Kidney epithelial cell (primary cell): ENCODE data around the gene SEC14L1. TPM values are rescaled to one million over a fixed set of nuclear protein-coding genes. Genes with fewer than 3 reads are reported as not detected.
"Not testable (repeated sequence)": the region's sequence is repeated elsewhere in the genome, so short reads cannot be mapped to it uniquely, and the experiment has no call there.

ENCODE experiments used
- DNase-seq: peaks from one replicate; pipeline ENCODE4 v3.0.0-alpha.2; 2010; ENCODE audit warnings: low read depth
- H3K27me3 ChIP-seq: 2 replicates; pipeline ENCODE4 v1.6.0; 2011; ENCODE audit warnings: low read length; ENCODE audit not compliant: control insufficient read depth, insufficient read depth
- H3K36me3 ChIP-seq: 2 replicates; pipeline ENCODE4 v1.5.1; 2011; ENCODE audit warnings: low read length; ENCODE audit not compliant: control insufficient read depth, insufficient read depth
- H3K4me3 ChIP-seq: 2 replicates; pipeline ENCODE4 v1.5.1; 2011; ENCODE audit warnings: low read depth, mild to moderate bottlenecking, control low read depth, low read length
- CTCF ChIP-seq: IDR thresholded peaks from 2 replicates; pipeline ENCODE4 v1.5.1; 2011; ENCODE audit warnings: mild to moderate bottlenecking, moderate library complexity, low read length, control low read depth, inconsistent platforms; ENCODE audit not compliant: insufficient read depth, poor library complexity, severe bottlenecking
- total RNA-seq: library from RNA; depleted of rRNA; stranded (reverse); fragments of >200 nt; gene quantifications from 2 replicates; pipeline ENCODE4 v1.2.3, GENCODE V29; 2015

Gene SEC14L1
- total RNA-seq, 1 donor from 2014 or later = 41.6 TPM

- no peak for DNase-seq
- H3K4me3 ChIP-seq = peak overlapping the region; percentile 2
- H3K36me3 ChIP-seq = peaks cover 6% of the 10 kb centered on the region
- no peaks in the 10 kb centered on the region for H3K27me3 ChIP-seq
- TF ChIP-seq CTCF = peak; percentile 49
Measured at GRCh38 chr17:77146882-77147281, 6.1 kb downstream of the SEC14L1 start.

- no peaks in the 10 kb centered on the region for H3K27me3 ChIP-seq
- no peak for TF ChIP-seq CTCF
- H3K4me3 ChIP-seq = no peak overlapping the region
- DNase-seq = no peak
- peaks cover 6% of the 10 kb centered on the region for H3K36me3 ChIP-seq
Measured at GRCh38 chr17:77147357-77147801, 6.6 kb downstream of the SEC14L1 start.

GRCh38 chr17:77148077-77148939, 7.5 kb downstream of the SEC14L1 start:
- Histone ChIP-seq H3K36me3 (peaks cover 4% of the 10 kb centered on the region), H3K27me3 (no peaks in the 10 kb centered on the region), H3K4me3 (no peak overlapping the region)
- DNase-seq = no peak
- TF ChIP-seq CTCF = no peak

GRCh38 chr17:77148940-77149510, 8.3 kb downstream of the SEC14L1 start:
- H3K27me3 ChIP-seq = no peaks in the 10 kb centered on the region

GRCh38 chr17:77150196-77150595, 9.4 kb downstream of the SEC14L1 start:
- TF ChIP-seq CTCF = no peak
- Histone ChIP-seq H3K4me3 (no peak overlapping the region), H3K27me3 (no peaks in the 10 kb centered on the region), H3K36me3 (peaks cover 2% of the 10 kb centered on the region)
- DNase-seq = no peak

More at GRCh38 chr17:77148940-77149510, 8.3 kb downstream of the SEC14L1 start:
- TF ChIP-seq CTCF = no peak
- H3K4me3 ChIP-seq = no peak overlapping the region
- DNase-seq = no peak
- H3K36me3 ChIP-seq = peaks cover 4% of the 10 kb centered on the region

- no peak for DNase-seq
- peaks cover 2% of the 10 kb centered on the region for H3K36me3 ChIP-seq
- no peak for TF ChIP-seq CTCF
- H3K4me3 ChIP-seq = no peak overlapping the region
- H3K27me3 ChIP-seq = no peaks in the 10 kb centered on the region
Measured at GRCh38 chr17:77151186-77151585, 10.4 kb downstream of the SEC14L1 start.

GRCh38 chr17:77152056-77152455, 11.3 kb downstream of the SEC14L1 start:
- H3K36me3 ChIP-seq, H3K4me3 ChIP-seq, H3K27me3 ChIP-seq, DNase-seq: not testable (repeated sequence)
